ENCODE results near the gene CHD1L.
A peak's percentile ranks its signal among the peaks of the same experiment; 100 is the strongest.
"Not testable (repeated sequence)": the region's sequence is repeated elsewhere in the genome, so short reads cannot be mapped to it uniquely, and the experiment has no call there.

CHD1L gene

DNA sequence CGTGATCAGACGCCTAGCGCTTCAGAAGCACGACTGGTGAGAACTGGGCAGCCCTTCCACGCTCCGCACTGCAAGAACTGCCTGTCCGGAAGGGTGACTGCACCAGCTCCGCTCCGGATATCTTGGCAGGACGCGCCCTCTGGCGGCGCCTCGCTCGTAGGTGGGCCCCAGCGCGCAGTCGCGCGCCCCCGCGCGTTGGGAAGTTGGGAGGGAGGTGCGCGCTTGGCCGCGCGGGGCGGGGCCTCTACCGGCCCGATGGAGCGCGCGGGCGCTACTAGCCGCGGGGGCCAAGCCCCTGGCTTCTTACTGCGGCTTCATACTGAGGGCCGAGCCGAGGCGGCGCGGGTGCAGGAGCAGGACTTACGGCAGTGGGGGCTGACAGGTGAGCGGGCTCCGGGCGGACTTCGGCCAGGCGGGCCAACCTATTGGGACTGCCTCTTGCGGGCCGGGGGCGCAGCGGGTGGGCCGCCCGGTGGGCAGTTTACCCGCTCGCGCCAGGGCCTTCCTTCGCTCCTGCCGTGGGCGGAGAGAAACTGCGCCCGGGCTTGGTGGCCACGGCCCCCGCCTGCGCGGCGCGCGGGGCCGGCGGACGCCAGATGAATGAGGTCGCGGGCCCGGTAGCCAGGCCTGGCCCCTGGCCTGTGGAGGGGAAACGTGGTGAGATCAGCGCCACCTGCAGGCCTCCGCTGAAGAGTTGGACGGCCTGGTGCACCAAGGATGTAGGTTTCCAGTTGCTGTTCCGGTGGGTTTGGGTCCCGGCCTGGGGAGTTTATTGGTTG lies at the start of gene CHD1L:
TSS of gene CHD1L (plus strand) at position 236 of the 779 bp plus-strand sequence. CDS start at position 256, 20 bp downstream.
- peak; percentile 99 for DNase-seq

DNA sequence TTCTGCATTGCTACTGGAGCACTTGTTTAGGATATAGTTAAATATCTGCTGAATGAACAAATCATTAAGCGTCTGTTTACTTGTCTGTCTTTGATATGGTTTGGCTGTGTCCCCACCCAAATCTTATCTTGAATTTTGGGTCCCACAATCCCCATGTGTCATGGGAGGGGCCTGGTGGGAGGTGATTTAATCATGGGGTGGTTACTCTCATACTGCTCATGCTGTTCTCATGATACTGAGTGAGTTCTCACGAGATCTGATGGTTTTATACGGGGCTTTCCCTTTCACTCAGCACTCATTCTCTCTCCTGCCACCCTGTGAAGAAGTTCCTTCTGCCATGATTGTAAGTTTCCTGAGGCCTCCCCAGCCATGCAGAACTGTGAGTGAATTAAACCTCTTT lies 45.2 kb upstream of the CHD1L start:
- not testable (repeated sequence) for DNase-seq

DNA sequence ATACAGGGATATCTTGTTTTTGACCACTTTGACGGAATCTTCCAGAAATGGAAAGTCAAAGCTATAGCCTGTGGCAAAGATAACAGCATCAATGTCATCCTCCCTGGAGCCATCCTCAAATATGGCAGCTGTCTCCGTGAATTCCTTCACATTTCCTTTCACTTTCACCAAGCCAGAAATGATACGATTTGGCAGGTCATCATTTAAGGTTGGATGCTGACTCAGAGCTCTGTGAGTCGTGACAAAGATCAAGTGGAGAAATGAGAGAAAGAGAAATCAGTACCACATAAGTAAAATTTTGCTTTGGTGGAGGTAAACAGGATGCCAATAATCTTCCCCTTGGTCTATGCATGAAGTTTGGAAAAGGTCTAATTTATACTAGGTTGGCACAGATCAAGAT lies 41.2 kb upstream of the CHD1L start:
- DNase-seq, result no peak

DNA sequence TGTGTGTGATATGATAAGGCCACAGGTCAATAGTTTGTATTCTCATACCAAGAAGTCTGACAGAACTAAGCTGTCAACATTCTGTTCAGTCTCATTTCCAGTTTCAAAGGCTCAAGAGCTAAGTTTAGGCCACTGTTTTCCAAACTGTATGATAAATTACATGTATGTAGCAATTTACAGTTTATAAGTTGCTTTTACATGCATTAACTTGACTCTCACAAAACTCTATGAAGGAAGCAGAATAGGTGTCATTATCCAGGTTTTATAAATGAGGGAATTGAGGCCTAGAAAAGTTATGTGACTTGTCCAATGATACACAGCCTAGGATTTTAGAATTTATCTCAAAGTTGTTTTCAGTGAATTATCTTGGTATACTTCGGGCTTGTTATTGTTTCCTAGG lies 40.7 kb upstream of the CHD1L start:
- no peak for DNase-seq

DNA sequence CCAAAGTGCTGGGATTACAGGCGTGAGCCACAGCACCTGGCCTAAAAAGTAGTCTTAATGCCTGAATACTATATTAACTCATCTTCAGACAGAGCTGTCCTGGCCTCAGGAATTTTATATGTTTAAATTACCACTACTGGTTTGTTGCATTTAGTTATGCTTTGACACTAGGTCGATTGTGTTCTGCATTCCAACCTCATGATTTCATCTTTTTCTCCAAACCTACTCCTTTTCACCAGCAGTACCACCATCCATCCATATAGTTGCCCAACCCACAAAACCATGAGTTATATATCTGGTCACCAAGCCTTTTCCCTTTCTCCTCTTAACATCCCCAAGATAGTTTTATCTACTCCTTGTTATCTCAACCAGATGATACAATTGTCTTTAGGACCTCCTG lies 39.9 kb upstream of the CHD1L start:
- DNase-seq, result no peak

DNA sequence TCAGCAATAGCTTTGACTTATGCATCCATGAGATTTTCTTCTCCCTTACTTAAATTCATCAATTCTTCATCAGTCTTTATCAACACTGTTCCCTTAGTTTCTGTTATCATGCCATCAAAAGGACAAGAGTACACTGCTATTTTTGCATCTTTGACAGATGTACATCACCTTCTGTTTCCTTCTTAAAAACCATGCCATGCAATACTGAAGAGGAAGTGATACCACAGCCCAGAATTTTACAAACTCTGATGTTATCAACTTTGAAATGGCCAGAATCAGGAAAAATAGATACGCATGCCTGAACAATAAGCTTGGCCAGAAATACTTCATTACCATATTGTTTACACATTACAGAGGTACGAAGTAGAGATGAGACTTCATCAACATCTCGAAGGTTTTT lies 38.4 kb upstream of the CHD1L start:
- no peak for DNase-seq

DNA sequence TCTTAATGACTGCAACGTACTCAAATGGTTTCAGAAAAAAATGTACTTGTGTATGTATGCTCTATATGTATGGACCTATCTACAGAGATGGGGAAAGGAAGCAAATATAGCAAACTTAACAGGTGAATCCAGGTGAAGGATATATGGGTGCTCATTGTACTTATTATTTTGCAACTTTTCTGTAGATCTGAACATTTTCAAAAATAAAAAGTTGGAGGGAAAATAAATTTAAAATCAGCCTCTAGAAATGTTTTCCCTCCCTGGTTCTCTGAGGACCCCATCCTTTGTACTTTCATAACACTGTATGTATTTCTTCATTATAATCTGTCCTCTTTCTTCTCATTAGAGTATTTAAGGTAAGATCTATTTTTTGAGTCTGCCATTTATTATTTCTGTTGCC lies 35.3 kb upstream of the CHD1L start:
- DNase-seq, result no peak

DNA sequence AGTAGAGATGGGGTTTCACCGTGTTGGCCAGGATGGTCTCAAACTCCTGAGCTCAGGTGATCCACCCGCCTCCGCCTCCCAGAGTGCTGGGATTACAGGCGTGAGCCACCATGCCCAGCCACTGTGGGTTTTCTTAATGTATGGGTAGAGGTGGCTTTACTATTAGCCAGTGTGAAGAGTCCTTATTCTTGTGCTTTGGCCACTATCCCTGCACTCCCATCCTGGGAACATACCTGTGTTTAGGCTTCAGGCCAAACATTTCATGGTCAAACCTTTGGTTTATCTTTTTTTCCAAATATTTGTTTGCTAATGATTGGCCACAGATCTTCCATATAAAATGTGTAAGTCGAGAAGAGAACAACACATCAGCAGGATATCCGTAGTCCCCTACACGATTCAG lies 33.9 kb upstream of the CHD1L start:
- no peak for DNase-seq

DNA sequence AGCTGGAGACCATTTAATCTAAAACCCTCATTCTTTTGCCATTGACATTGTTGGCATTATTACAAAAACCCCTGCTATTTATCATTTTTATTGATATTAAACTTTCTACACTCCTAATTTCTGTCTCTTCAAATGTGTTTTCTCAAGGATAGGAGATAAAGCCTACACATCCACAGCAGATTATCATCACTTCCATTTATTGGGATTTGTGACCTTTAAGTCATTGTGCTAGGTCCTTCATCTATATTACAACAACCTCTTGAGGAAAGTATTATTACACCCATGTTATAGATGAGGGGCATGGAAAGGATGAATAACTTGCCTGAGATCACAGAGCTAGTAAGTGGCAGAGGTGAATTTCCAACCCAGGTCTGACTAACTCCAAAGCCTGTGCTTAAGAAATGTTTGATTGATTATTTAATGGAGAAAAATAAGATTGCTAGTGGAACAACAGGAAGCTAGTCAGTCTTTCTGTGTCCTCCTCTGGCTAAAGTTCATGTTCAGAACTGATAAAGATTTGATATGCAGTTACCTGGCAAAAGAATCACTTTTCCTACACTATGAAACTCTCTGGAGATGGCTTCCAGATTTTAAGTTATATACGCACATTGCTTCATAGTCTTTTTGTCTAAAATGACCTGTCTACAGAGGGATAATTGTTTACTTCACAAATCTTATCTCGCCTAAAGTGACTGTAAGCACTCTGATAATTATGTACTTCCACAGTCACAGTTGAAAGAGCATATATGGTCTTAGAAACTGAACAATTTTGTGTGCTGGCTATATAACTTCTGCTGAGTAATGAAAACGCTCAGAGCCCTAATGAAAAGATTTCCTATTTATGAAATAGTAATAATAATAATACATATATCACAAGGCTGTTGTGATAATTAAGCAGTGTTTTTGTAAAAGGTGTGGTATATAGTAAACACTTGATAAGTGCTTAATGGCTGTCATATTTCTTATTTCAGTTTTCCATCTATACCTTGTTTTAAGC lies 32.4 kb upstream of the CHD1L start:
- DNase-seq, result no peak

DNA sequence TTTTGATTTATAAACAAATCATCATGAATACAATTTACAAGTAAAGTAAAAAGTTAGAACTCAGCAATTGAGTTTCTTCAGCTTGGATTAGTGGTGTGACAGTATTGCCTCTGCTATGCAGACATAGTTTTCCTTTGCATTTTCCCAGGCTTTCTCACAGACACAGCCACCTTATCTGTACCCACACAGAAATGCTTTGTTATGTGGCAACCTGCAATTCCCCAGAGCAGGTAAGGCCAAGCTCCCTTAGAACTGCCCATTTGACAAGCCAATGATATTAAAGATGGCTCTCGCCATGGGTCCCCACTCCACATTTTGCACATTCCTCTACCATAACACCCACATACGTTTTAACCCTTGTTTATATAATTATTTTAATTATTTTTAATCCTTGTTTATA lies 31.5 kb upstream of the CHD1L start:
- DNase-seq, result no peak

DNA sequence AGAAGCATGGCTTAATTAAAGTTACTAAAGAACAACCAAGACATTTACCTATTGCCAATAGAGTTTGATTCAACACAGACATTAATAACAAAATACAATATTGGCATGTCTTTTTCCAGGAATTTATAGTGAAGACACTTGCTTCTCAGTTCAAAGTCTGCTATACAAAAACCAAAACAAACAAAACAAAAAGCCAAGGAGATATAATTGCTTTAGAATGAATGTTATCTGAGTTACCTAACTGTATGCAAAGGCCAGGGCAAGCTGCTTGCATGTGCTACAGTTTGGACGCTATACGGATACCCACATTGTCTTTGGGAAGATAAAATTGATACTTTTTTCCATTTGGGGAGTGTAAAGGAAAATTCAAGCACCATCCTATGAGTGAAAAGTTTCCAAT lies 30.9 kb upstream of the CHD1L start:
- DNase-seq, result no peak

DNA sequence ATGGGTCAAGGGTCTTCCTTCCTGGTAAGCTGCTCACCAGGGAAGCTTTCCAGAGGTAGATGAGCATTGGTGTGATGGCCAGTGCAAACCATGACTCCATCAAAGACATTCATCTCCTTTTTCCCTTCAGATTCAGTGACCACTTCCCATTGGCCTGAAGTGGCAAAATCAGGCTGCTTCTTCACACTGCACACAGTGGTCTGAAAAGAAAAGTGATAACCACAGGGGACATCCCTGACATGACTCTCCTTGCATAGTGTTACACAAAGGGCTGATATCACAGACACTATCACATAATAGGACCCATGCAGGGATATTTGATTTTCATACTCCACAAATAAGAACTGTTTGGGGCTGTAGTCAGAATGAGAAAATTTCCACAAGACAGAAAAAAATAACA lies 29.2 kb upstream of the CHD1L start:
- no peak for DNase-seq

DNA sequence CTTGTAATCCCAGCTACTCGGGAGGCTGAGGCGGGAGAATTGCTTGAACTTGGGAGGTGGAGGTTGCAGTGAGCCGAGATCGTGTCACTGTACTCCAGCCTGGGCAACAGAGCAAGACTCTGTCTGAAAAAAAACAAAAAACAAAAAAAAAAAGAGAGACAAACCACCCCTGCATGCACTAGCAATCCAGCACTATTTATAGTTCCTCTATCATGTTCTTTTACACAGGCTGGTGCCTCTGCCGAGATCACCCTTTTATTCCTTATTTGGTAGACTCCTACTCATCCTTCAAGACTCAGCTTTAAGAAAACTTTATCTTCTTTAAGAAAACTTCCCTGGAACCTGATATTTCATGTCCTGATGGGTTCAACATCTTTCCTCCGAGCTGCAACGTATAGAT lies 28.2 kb upstream of the CHD1L start:
- DNase-seq, result no peak

DNA sequence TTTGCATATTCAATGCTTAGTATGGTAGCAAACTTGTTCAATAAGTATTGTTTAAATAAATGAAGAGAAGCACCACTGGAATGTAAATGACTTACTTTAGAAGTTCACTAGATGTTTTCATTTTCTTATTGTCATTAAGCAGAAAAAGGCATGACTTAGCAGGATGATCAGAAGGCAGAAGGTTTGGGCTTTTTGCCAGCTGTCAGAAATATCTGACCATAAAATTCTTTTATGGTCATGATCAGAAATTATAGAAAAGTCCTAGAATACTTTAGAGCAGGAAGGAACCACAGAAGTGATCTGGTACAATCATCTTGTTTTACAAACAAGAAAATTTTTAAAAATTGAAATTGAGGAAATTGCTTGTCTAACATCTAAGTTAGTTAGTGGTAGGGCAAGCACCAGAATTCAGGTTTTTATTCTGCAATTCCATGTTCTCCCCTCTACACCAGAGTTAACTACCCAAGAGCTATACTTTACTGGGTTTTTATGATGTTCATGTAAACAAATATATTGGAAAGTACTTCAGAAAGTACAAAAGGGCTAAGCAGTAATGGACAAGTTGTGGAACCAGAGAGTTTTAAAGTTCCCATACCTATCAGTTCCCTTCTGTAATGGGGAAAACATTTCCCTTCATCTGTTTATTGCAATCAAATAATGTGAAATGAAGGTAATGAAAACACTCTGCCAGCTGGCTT lies 27.5 kb upstream of the CHD1L start:
- DNase-seq, result no peak

DNA sequence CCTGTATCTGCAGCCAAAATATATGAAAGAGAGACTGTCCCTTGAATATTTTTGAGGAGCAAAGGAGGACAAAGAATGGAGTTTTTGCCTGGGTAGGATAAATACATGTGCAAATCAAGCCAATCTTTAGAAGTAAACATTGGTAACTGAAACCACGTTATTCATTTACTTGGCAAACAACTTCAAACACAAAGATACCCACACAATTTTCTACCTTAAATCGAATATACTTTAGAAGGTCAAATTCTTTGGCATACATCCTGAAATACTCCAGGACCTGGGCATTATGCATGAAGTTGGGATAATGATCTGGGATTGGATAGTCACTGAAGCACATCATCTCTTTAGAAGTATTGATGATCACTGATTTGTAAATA lies 27.0 kb upstream of the CHD1L start:
- DNase-seq, result no peak

DNA sequence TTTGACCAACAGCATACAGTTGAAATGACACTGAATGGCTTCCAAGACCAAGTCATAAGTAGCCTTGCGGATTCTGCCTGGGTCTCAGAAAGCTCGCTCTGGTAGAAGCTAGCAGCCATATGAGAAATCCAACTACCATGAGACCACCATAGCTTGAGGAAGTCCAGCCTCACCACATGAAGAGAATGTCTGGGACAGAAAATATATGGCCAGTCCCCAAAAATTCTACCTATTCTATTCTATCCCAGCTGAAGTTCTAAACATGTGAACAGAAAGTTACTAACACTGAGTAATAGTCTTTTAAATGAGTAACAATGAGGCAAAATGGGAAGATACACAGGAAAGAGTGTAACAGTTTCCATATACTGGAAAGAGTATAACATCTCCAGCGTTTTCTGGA lies 26.4 kb upstream of the CHD1L start:
- DNase-seq, result no peak

DNA sequence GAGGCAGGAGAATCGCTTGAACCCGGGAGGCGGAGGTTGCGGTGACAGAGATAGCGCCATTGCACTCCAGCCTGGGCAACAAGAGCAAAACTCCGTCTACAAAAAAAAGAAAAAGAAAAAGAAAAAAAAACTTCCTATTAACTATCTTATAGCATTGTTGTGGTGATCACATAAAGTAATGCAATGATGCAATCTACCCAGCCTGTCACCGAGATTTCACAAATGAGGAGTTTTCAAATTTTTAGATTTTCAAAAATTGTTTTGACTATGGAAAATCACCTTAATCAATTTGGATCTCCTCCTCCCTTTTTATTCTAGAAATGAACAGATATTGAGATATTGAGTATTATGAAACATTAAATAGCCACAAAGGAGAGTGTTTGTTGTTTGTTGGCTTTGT lies 25.3 kb upstream of the CHD1L start:
- no peak for DNase-seq

DNA sequence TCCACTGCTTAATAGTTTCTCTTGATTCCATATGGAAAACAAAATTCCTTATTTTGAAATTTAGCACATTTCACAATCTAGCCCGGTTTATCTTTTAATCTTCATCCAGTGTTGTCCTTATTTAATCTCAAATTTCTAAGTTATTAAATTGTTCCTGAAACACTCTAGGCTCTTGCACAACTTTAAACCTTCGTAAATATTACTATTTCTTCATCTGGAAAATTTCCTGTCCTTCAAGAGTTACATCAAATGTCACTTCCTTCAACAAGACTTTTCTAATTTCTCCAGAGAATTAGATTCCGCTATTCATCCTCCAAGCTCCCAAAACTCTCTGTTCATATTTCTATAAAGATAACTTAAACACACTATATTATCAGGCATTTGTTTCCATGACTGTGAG lies 23.9 kb upstream of the CHD1L start:
- no peak for DNase-seq

DNA sequence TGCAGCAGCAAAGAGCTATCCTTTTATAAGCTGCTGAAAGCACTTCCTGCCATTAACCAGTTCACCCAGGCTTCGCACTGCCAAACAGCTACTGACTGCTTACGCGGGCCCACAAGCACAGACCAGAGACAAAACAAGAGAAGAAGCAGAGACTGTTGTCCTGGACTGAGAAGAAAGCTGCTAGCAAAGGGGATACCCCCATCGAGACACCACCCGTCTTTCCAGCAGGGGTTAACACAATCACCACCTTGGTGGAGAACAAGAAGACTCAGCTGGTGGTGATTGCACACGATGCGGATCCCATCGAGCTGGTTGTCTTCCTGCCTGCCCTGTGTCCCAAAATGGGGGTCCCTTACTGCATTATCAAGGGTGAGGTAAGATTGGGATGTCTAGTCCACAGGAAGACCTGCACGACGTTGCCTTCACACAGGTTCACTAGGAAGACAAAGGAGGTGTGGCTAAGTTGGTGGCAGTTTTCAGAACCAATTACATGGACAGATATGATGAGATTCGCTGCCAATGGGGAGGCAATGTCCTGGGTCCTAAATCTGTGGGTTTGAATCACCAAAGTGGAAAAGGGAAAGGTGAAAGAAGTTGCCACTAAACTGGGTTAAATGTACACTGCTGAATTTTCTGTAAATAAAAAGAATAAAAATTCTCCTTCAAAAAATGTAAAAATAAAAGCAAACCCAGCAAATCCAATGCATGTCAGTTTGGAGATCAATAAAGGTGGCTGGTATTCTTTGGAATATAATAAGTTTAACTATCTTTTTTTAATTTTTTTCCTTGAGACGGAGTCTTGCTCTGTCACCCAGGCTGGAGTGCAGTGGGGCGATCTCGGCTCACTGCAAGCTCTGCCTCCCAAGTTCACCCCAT lies 18.5 kb upstream of the CHD1L start:
- no peak for DNase-seq

DNA sequence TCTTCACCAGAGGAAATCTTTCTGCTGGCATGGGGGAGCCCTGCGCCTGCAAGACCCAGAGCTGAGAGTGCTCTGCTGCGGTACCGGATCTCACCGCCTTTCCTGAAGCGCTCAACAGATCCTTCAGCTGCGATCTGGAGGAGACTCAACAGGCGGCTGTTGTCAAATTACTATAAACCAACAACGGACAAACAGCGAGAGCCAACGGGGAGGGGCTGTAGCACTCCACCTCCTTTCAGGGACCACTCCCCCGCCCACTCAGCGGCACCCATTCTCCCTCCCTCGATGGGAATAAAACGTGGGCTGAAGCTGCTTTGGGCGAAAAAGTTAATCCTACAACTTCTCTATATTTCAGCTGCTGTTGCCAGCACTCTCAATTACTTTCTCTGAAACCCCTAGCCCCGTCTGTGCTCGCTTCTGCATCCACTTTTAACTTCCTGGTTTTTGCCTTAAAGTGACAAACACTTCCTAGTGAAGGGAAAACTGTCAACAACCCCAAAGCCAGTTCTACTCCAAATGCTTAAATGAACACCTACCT lies 17.2 kb upstream of the CHD1L start, which contains the start of gene FMO5:
TSS of gene FMO5 (minus strand) at position 147 of the 538 bp plus-strand sequence. CDS start 310 bp downstream, outside the sequence.
- DNase-seq, result peak; percentile 78

DNA sequence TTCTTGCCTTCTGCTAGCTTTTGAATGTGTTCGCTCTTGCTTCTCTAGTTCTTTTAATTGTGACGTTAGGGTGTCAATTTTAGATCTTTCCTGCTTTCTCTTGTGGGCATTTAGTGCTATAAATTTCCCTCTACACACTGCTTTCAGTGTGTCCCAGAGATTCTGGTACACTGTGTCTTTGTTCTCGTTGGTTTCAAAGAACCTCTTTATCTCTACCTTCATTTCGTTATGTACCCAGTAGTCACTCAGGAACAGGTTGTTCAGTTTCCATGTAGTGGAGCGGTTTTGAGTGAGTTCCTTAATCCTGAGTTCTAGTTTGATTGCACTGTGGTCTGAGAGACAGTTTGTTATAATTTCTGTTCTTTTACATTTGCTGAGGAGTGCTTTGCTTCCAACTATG lies 11.5 kb upstream of the CHD1L start:
- DNase-seq, result not testable (repeated sequence)

DNA sequence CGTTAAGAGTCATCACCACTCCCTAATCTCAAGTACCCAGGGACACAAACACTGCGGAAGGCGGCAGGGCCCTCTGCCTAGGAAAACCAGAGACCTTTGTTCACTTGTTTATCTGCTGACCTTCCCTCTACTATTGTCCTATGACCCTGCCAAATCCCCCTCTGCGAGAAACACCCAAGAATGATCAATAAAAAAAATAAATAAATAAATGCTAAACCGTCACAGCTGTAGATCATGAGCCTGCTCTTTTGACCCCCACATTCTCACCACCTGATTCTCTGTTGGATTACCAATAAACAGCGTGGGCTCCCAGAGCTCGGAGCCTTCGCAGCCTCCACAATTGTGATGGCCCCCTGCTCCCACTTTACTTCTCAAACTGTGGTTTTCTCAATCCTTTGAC lies 8.6 kb upstream of the CHD1L start:
- not testable (repeated sequence) for DNase-seq
